Activated T-cell treated with anti-CD3 and anti-CD28 coated beads for 48 hours (primary cell): ENCODE results near the gene SLC25A21.
"Not testable (repeated sequence)": the region's sequence is repeated elsewhere in the genome, so short reads cannot be mapped to it uniquely, and the experiment has no call there.

Experiments used
- DNase-seq: peaks from one replicate; pipeline ENCODE4 v3.0.0-alpha.2; 2020; ENCODE audit warnings: low read depth

The SLC25A21 gene

GRCh38 chr14:36869125-36869524 is 303.3 kb downstream of the SLC25A21 start:
- DNase-seq: no peak

DNA sequence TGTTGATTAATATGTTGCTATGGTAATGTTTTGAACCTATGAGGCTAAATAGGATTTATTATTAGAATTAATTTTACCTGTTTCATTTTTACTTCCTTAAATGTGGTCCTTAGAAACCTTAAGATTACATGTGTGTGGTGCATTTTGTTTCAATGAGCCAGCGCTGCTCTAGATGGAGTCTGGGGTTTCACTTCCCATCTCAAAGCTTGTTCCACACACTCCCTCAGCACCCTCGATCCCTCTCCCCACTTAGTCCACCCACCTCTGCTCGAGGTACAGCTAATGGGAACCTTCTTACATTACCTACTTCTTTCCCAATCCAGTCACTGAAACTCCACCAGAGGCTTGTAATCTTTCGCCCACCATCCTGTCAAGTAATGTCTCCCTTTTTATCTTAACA is 305.5 kb downstream of the SLC25A21 start:
- DNase-seq: no peak

GRCh38 chr14:36863271-36863670 is 309.1 kb downstream of the SLC25A21 start:
- DNase-seq: no peak

DNA sequence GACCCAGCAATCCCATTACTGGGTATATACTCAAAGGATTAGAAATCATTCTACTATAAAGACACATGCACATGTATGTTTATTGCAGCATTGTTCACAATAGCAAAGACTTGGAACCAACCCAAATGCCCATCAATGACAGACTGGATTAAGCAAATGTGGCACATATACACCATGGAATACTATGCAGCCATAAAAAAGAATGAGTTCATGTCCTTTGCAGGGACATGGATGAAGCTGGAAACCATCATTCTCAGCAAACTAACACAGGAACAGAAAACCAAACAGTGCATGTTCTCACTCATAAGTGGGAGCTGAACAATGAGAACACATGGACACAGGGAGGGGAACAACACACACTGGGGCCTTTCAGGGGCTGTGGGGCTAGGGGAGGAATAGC is 310.2 kb downstream of the SLC25A21 start:
- not testable (repeated sequence) for DNase-seq

- DNase-seq: no peak
These were observed 311.6 kb downstream of the SLC25A21 start for GRCh38 chr14:36860831-36861230.

DNA sequence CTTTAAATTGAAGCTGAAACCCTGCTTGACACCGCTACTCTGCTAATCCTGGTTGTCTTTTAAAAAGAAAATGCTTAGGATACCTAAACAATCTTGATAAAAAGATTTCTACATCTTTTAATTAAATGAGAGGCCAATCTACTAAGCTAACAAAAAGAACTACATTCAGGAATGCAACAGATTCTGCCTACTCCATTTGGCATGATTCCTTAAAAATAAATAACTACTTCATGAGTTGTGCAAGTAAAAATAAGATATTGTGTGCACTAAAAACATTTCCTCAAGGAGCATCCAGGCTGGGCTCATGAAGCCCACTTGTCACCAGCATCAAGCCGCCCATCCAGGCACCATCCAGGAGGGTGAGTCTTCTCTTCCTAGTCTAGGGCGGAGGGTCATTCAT is 313.3 kb downstream of the SLC25A21 start:
- no peak for DNase-seq

GRCh38 chr14:36857842-36858445 is 314.5 kb downstream of the SLC25A21 start:
- DNase-seq: no peak

DNA sequence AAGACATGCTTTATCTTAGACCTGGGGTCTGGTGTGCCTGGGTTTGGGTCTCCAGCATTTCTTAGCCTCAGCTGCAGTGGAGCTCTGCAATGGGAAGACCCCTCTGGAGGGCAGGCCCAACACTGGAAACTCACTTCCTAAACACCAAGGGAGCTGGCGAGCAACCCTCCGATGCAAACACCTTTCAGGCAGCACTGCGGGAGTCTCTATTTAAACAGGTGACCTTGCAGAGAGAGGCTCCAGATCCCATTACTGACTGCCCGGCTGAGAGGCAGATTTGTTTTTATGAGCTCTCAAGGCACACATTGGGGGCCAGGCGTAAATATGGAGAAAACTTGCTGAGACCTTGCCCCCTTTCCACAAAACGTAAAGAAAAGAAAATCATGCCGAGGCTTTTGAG is 315.3 kb downstream of the SLC25A21 start:
- DNase-seq: no peak

DNA sequence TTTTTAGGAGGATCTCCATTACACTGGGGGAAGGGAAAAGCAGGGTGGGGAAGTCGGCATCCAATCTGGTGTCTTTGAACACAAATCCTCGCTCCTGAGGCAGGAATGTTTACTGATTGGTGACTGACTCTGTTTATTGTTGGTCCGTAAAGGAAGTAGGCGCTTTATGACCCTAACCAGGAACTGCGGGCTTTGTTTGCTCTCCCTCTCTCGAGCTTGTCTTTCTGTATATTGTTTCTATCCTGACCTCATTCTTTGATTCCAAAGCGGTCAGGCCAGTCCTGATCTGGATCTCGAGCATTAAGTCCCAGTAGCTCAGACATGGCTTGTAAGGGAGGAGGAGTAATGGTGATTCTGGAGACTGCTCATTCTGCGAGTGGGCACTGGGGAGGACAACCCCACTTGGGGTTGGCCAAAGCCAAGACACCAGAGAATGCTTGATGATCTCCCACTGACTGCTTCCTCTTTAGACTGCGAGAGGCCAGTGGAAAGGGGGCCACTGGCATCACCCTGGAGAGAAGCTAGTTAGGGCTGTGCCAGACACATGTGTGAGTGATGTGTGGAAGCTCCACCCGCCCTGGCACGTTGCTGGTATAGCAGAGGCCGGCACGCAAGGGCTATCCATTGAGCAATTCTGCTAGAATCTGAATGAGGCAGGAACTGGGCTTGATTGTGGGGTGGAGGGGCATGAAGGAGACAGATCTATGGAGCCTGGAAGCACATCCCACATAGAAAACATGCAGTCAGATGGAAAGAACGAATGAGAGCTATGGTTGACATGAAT is 316.1 kb downstream of the SLC25A21 start:
- no peak for DNase-seq

GRCh38 chr14:36855396-36855795 is 317.0 kb downstream of the SLC25A21 start:
- DNase-seq: no peak

GRCh38 chr14:36852981-36853691 is 319.3 kb downstream of the SLC25A21 start:
- DNase-seq: no peak

DNA sequence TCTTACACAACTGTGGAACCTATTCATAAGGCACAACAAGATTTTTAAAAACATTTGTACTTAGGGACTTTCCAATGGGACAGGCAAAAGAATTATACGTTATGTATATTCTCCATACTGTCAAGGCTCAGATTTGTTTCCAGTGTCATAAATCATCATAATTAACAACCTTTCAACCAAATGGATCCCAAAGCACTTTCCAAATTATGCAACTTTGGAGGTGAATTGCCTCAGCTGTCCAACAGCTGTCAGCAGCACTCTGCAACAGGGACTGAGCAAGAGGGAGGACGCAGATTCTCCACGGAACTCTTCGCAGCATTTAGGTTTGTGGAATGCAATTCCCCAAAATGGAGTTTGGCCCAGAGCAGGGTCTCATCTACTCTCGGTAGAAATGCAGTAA is 324.2 kb downstream of the SLC25A21 start:
- no peak for DNase-seq

DNA sequence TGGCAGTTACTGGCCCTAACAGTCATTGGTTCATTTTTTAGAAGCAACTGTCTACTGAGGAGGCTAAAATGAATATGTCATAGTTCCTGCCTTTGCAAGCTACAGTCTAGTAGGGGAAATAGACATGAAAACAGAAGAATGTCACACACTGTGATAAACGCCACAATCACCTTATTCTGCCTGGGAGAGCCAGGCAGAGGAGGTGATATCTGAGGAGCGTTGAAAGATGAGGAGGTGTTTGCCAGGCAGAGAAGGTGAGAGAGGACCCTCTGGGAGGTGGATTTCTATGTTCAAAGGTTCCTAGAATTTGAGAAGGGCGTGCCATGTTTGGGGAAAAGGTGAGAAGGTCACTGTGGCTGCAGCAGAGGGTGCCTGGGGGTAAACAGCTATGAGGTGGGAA is 325.0 kb downstream of the SLC25A21 start:
- DNase-seq: no peak

- DNase-seq: no peak
These were observed 326.9 kb downstream of the SLC25A21 start for GRCh38 chr14:36845356-36846012.

DNA sequence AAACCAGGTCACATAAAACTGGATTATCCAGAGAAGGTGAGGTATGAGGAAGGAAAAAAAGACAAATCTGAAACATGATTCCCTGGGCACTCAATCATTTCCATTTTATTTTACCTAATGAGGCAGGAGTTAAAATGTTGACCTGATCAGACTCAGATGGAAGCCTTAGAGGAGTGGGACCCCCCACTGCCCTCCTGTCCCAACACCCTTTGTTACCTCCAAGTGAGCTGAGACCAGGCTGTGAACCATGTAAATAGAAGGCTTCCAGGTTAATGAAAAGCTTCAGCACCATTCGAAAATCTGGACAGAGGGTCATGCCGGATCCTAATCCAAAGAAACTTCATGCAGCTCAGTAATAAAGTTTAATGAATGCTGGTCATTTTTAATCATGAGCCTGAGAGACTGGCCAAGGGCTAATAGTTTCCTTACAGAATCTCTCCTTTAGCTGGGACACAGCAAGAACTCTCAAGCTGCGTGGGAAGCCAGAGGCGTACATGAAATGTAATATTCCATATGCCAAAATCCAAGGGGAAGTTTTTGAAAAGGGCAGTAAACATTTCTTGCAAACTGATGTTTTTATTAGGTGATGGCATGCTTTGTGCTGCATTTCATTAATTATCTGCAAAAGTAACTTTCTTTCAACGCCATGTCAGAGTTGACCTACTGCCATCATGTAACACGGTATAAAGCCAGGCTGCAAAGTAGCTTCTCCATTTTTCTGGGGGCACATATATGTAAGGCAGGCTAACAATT is 327.8 kb downstream of the SLC25A21 start:
- DNase-seq: no peak

DNA sequence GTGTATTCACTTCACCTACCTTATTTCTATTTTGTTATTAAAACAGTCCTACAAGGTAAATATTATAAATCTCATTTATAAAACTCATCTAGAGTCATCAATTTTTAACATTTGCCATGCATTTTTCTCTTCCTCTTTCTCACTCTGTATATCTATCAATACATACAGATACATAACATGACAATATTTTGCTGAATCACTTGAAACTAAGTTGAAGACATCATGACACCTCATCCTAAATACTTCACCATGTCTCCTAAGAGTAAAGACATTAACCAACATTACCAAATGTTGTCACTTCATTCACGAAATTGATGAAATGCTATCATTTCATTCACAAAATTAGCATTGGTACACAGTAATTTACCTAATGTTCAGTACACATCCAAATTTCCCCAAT is 329.0 kb downstream of the SLC25A21 start:
- DNase-seq: no peak

DNA sequence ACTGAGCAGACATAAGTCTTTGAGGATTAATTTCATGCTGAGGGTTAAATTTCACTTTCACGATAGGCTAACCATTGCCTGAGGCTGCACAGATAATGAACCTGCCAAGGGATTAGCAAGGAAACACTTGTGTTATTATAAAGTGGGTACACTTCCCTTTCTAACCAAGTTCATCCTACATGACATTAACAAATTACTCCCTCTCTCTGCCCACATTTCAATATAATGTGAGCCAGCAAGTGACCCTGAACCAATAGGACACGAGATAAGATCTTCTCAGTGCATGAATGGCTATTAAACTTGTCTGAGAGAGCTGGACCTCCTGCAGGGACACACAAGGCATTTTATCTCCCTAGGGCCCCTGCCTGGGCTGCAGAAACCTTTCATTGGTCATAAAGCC is 337.3 kb downstream of the SLC25A21 start:
- DNase-seq: no peak

- no peak for DNase-seq
These were observed 338.1 kb downstream of the SLC25A21 start for GRCh38 chr14:36834293-36834692.

DNA sequence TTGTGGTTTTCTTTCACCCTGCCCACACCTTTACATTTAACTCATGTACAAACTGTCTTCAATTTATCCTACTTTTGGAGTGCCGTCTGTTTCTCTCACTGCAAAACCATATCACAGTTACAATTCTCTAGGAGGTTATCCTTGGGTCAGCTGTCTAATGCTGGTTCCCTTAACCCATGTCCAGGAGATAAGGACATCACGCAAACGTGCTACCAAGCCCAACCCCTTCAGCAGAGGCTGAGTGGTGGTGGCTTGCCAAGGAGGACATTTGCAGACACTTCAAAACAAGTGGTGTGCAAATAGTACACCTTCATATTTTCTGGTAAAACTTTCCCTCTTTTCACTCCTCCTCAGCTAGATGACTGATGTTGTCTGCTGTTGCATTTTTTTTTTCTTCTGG is 342.9 kb downstream of the SLC25A21 start:
- no peak for DNase-seq

GRCh38 chr14:36827861-36828260 is 344.5 kb downstream of the SLC25A21 start:
- no peak for DNase-seq

DNA sequence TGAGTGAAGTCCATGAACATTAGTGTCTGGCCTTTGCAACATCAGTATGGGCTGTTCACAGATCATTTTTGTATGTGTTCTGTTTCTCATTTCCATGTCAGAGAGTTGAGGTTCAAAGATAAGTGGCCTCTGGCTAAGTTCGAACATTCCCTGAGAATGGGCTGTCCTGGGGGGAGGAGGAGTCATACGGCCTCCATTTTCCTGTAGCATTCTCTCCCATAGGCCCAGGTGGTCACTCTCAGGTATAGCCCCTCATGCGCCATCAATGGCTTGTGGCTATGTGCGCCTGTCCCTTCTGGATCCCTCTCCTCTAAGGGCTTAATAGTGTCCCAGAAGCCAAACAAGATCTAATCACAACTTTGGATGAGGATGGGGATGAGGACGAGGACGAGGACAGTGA is 345.8 kb downstream of the SLC25A21 start:
- no peak for DNase-seq

DNA sequence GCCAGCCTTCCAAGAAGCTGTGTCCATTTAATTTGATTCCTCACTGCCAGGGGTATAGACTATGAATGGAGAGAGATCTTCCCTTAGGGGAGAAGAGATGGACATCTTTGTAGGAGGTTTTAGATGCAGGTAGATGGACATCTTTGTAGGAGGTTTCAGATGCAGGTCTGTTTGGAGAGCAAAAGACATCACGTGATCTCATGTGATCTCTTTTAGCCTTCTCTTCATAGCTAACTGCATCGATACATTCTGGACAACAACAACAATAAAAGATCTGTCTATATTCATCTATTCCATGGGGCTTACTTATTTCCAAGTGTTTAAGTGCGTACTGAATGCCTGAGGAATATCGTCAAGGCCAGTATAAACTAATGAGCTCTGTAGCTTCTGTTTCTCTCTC is 347.6 kb downstream of the SLC25A21 start:
- DNase-seq: no peak
